CD14-positive monocyte (primary cell): ENCODE data around the gene PEG3. TPM values are rescaled to one million over a fixed set of nuclear protein-coding genes. Genes with fewer than 3 reads are reported as not detected.

Experiments
- DNase-seq, 3 donors: peaks; one replicate each; pipeline ENCODE4 v3.0.0-alpha.2; 2011 to 2022
- H2AFZ ChIP-seq: 2 replicates; pipeline ENCODE4 v1.6.0; 2012; ENCODE audit warnings: mild to moderate bottlenecking, low read depth, low read length, inconsistent platforms; ENCODE audit not compliant: insufficient read depth, poor library complexity, severe bottlenecking
- H3K27ac ChIP-seq, 2 donors: 1 replicate in 1 of 2; 2 replicates in 1 of 2; pipeline ENCODE4 v1.5.1; 2012 to 2013; ENCODE audit warnings: low read length in 2 of 2, control low read depth in 1 of 2, inconsistent platforms in 1 of 2, low read depth in 1 of 2, mild to moderate bottlenecking in 1 of 2
- H3K27me3 ChIP-seq, 2 donors: one replicate each; pipeline versions ENCODE4 v1.6.0 to v1.6.1; 2011 to 2013; ENCODE audit warnings: low read length in 2 of 2; ENCODE audit not compliant: control insufficient read depth in 2 of 2, insufficient read depth in 2 of 2
- H3K36me3 ChIP-seq, 2 donors: replicated peaks in 1 of 2; 1 replicate in 1 of 2; 2 replicates in 1 of 2; pipeline versions ENCODE4 v1.5.1 to v1.6.1; 2012 to 2013; ENCODE audit warnings: low read length in 2 of 2, control low read depth in 1 of 2, inconsistent platforms in 1 of 2, mild to moderate bottlenecking in 1 of 2; ENCODE audit not compliant: insufficient read depth in 2 of 2, control insufficient read depth in 1 of 2
- H3K4me1 ChIP-seq, 2 donors: 1 replicate in 1 of 2; 2 replicates in 1 of 2; pipeline versions ENCODE4 v1.5.1 to v1.6.1; 2012 to 2013; ENCODE audit warnings: low read length in 2 of 2, control low read depth in 1 of 2, inconsistent platforms in 1 of 2, mild to moderate bottlenecking in 1 of 2, moderate library complexity in 1 of 2; ENCODE audit not compliant: insufficient read depth in 2 of 2, control insufficient read depth in 1 of 2
- H3K4me2 ChIP-seq: replicated peaks from 2 replicates; pipeline ENCODE3; 2012; ENCODE audit warnings: low read length, moderate library complexity, mild to moderate bottlenecking; ENCODE audit not compliant: poor library complexity, severe bottlenecking; ENCODE audit errors: extremely low read depth
- H3K4me3 ChIP-seq, 3 experiments: fragments of 200-600 bp in 1 of 3; sonication (generic) in 1 of 3; replicated peaks in 1 of 3; 1 replicate in 2 of 3; 2 replicates in 1 of 3; pipeline ENCODE4 v1.5.1; 2011 to 2013; ENCODE audit warnings: low read length in 3 of 3, mild to moderate bottlenecking in 3 of 3, control low read depth in 2 of 3, low read depth in 2 of 3, inconsistent platforms in 1 of 3, moderate library complexity in 1 of 3
- H3K79me2 ChIP-seq: 2 replicates; pipeline ENCODE4 v1.6.0; 2012; ENCODE audit warnings: mild to moderate bottlenecking, control low read depth, inconsistent platforms, low read length, moderate library complexity; ENCODE audit not compliant: insufficient read depth
- H3K9ac ChIP-seq: 2 replicates; pipeline ENCODE4 v1.6.0; 2017; ENCODE audit warnings: low read length, mild to moderate bottlenecking; ENCODE audit not compliant: insufficient read depth, poor library complexity, severe bottlenecking
- H3K9me3 ChIP-seq, 2 donors: replicated peaks in 1 of 2; 1 replicate in 1 of 2; 2 replicates in 1 of 2; pipeline versions ENCODE4 v1.5.1 to v1.6.1; 2012 to 2013; ENCODE audit warnings: low read length in 2 of 2, control low read depth in 1 of 2; ENCODE audit not compliant: control insufficient read depth in 1 of 2, insufficient read depth in 1 of 2
- H4K20me1 ChIP-seq: 2 replicates; pipeline ENCODE4 v1.6.0; 2012; ENCODE audit warnings: mild to moderate bottlenecking, low read length, control low read depth, moderate library complexity; ENCODE audit not compliant: insufficient read depth
- H3K27ac Mint-ChIP-seq, 7 donors: one replicate each; pipeline ENCODE4 v1.8.0; 2020; ENCODE audit warnings: mild to moderate bottlenecking in 7 of 7, mixed read lengths in 7 of 7, moderate library complexity in 6 of 7, inconsistent platforms in 2 of 7
- H3K27me3 Mint-ChIP-seq, 3 donors: one replicate each; pipeline ENCODE4 v1.8.0; 2021 to 2022; ENCODE audit warnings: low read depth in 3 of 3, mild to moderate bottlenecking in 3 of 3, mixed read lengths in 3 of 3, moderate library complexity in 3 of 3, inconsistent platforms in 1 of 3
- H3K36me3 Mint-ChIP-seq, 2 donors: one replicate each; pipeline ENCODE4 v1.8.0; 2020; ENCODE audit warnings: mixed read lengths in 2 of 2, inconsistent platforms in 1 of 2, mild to moderate bottlenecking in 1 of 2
- H3K4me1 Mint-ChIP-seq: one replicate; pipeline ENCODE4 v1.8.0; 2020; ENCODE audit warnings: mild to moderate bottlenecking, mixed read lengths
- H3K4me3 Mint-ChIP-seq, 2 donors: one replicate each; pipeline ENCODE4 v1.8.0; 2020; ENCODE audit warnings: mild to moderate bottlenecking in 2 of 2, mixed read lengths in 2 of 2, moderate library complexity in 1 of 2
- H3K9me3 Mint-ChIP-seq, 7 donors: one replicate each; pipeline ENCODE4 v1.8.0; 2020 to 2022; ENCODE audit warnings: mixed read lengths in 7 of 7, mild to moderate bottlenecking in 6 of 7, moderate library complexity in 6 of 7, inconsistent platforms in 2 of 7
- CTCF ChIP-seq: fragments of 200-600 bp; IDR thresholded peaks from one replicate; pipeline ENCODE4 v1.8.0; 2022; ENCODE audit warnings: antibody characterized with exemption, mild to moderate bottlenecking
- WGBS: methylation state at CpG from one replicate; pipeline ENCODE4 v1.1.5; 2013; ENCODE audit warnings: missing lambda C conversion rate; ENCODE audit not compliant: insufficient coverage; 5-methylcytosine and 5-hydroxymethylcytosine counted together
- intact Hi-C, 2 donors: fragments of 100-400 bp; cut with micrococcal nuclease; formaldehyde crosslinking; loops; one replicate each; pipeline versions ENCODE4 v1.15.0 to v1.15.1; 2023
- polyA plus RNA-seq, 3 donors: library from polyadenylated mRNA; depleted of rRNA in 1 of 3; unstranded in 2 of 3; stranded (reverse) in 1 of 3; fragments of 300-500 nt in 2 of 3; fragments of >200 nt in 1 of 3; fragmentation: Illumina TruSeq in 2 of 3; gene quantifications; 1 replicate in 2 of 3; 2 replicates in 1 of 3; pipeline ENCODE4 v1.2.3, GENCODE V29; 2012 to 2021

PEG3 gene
- polyA plus RNA-seq, 3 donors: 0.05 to 0.07 TPM; not detected in 1

GRCh38 chr19:56811480-56811879 is 29.0 kb downstream of the PEG3 start:
- Mint-ChIP-seq H3K36me3 (no peaks in the 10 kb centered on the region), H3K4me3 (no peak overlapping the region), H3K27ac (no peak overlapping the region), H3K4me1 (no peaks in the 10 kb centered on the region), H3K27me3 (no peaks in the 10 kb centered on the region), H3K9me3 (peaks cover 20 to 63% (median 43%) of the 10 kb centered on the region in 7 donors)
- Histone ChIP-seq H3K27me3 (no peaks in the 10 kb centered on the region), H3K4me2 (no peak overlapping the region), H3K36me3 (no peaks in the 10 kb centered on the region), H4K20me1 (no peaks in the 10 kb centered on the region), H3K4me1 (no peaks in the 10 kb centered on the region), H3K27ac (no peak overlapping the region), H3K4me3 (no peak overlapping the region), H3K9ac (no peak overlapping the region), H3K79me2 (no peaks in the 10 kb centered on the region), H2AFZ (no peak overlapping the region), H3K9me3 (peaks cover 56 to 65% of the 10 kb centered on the region in 2 donors)
- WGBS: 76% methylated on average over 5 of the region's 6 CpGs
- intact Hi-C loops: no loop called here
- no peak for TF ChIP-seq CTCF
- no peak for DNase-seq

- no peaks in the 10 kb centered on the region for H3K36me3 Mint-ChIP-seq
- Histone ChIP-seq H3K27ac (no peak overlapping the region), H3K9ac (no peak overlapping the region), H4K20me1 (no peaks in the 10 kb centered on the region), H3K27me3 (no peaks in the 10 kb centered on the region), H3K36me3 (no peaks in the 10 kb centered on the region), H3K4me2 (no peak overlapping the region), H3K4me1 (no peaks in the 10 kb centered on the region), H2AFZ (no peak overlapping the region), H3K9me3 (peaks cover 50 to 65% of the 10 kb centered on the region in 2 donors), H3K79me2 (no peaks in the 10 kb centered on the region), H3K4me3 (no peak overlapping the region)
- no peak overlapping the region for H3K4me3 Mint-ChIP-seq
- no peak for DNase-seq
- H3K27me3 Mint-ChIP-seq: no peaks in the 10 kb centered on the region
- no peak for TF ChIP-seq CTCF
- H3K9me3 Mint-ChIP-seq: peaks cover 23 to 61% (median 47%) of the 10 kb centered on the region in 7 donors
- intact Hi-C loops: no loop called here
- no peak overlapping the region for H3K27ac Mint-ChIP-seq
- WGBS: no CpG with 5 or more reads among the region's 1 CpG
- no peaks in the 10 kb centered on the region for H3K4me1 Mint-ChIP-seq
These were observed 30.3 kb downstream of the PEG3 start for GRCh38 chr19:56810260-56810659.
